Caki2 (cell line): ENCODE measurements around the gene SRGAP1. TPM values are rescaled to one million over a fixed set of nuclear protein-coding genes. Genes with fewer than 3 reads are reported as not detected.
A peak's percentile ranks its signal among the peaks of the same experiment; 100 is the strongest.

ENCODE experiments used
- DNase-seq: peaks from one replicate; pipeline ENCODE4 v3.0.0-alpha.2; 2015; ENCODE audit warnings: low read depth
- in situ Hi-C: cut with HindIII; loops from 2 replicates; pipeline ENCODE4 v1.10.0; 2016; ENCODE audit warnings: low sequenced_read_pairs, low pct_unique_long_range_greater_than_20kb, mixed read lengths
- total RNA-seq: library from RNA; depleted of rRNA; stranded (reverse); fragments of >200 nt; shearing (Covaris generic); gene quantifications from 2 replicates; pipeline ENCODE4 v1.2.3, GENCODE V29; 2014; ENCODE audit warnings: low replicate concordance

Gene SRGAP1
- total RNA-seq, 1 experiment from 2014 or later, result 30.0 TPM

- in situ Hi-C loops, result no loop called here
- peak; percentile 81 for DNase-seq
Observed at GRCh38 chr12:63916561-63917476, 72.3 kb downstream of the SRGAP1 start.

GRCh38 chr12:63917477-63917862, 73.0 kb downstream of the SRGAP1 start:
- no peak for DNase-seq
- in situ Hi-C loops, result no loop called here

- in situ Hi-C loops, result no loop called here
- peak; percentile 100 for DNase-seq
Observed at GRCh38 chr12:63917864-63918799, 73.6 kb downstream of the SRGAP1 start.

GRCh38 chr12:63918800-63919300, 74.3 kb downstream of the SRGAP1 start:
- DNase-seq, result peak; percentile 99
- in situ Hi-C loops, result no loop called here

GRCh38 chr12:63919756-63920155, 75.3 kb downstream of the SRGAP1 start:
- no peak for DNase-seq
- in situ Hi-C loops, result no loop called here

- DNase-seq, result no peak
- in situ Hi-C loops, result no loop called here
Observed at GRCh38 chr12:63921157-63921556, 76.7 kb downstream of the SRGAP1 start.

GRCh38 chr12:63922474-63922873, 78.0 kb downstream of the SRGAP1 start:
- DNase-seq, result no peak
- in situ Hi-C loops, result no loop called here

GRCh38 chr12:63924781-63925180, 80.3 kb downstream of the SRGAP1 start:
- in situ Hi-C loops, result no loop called here
- DNase-seq, result no peak

- DNase-seq, result no peak
- in situ Hi-C loops, result no loop called here
Observed at GRCh38 chr12:63927511-63927910, 83.0 kb downstream of the SRGAP1 start.

- in situ Hi-C loops, result no loop called here
Observed at GRCh38 chr12:63928305-63928704, 83.8 kb downstream of the SRGAP1 start.

GRCh38 chr12:63929426-63929825, 84.9 kb downstream of the SRGAP1 start:
- DNase-seq, result no peak
- in situ Hi-C loops, result no loop called here

More at GRCh38 chr12:63928305-63928704, 83.8 kb downstream of the SRGAP1 start:
- no peak for DNase-seq

GRCh38 chr12:63930971-63931370, 86.5 kb downstream of the SRGAP1 start:
- DNase-seq, result no peak
- in situ Hi-C loops, result no loop called here

GRCh38 chr12:63931703-63932102, 87.2 kb downstream of the SRGAP1 start:
- in situ Hi-C loops, result no loop called here

GRCh38 chr12:63934936-63935335, 90.4 kb downstream of the SRGAP1 start:
- no peak for DNase-seq
- in situ Hi-C loops, result no loop called here

More at GRCh38 chr12:63931703-63932102, 87.2 kb downstream of the SRGAP1 start:
- DNase-seq, result no peak

GRCh38 chr12:63935361-63935760, 90.9 kb downstream of the SRGAP1 start:
- no peak for DNase-seq
- in situ Hi-C loops, result no loop called here

GRCh38 chr12:63937378-63938316, 93.1 kb downstream of the SRGAP1 start:
- in situ Hi-C loops, result no loop called here
- no peak for DNase-seq

GRCh38 chr12:63940310-63941005, 96.0 kb downstream of the SRGAP1 start:
- in situ Hi-C loops, result no loop called here
- DNase-seq, result no peak
